Liver (tissue), 3 donors: ENCODE results near the gene CCER1.

Source experiments
- EGR1 ChIP-seq, 2 donors: IDR thresholded peaks; 2 replicates each; pipeline ENCODE4 v1.6.1; 2016 to 2018; ENCODE audit warnings: antibody characterized with exemption in 2 of 2, low read depth in 2 of 2
- FOXA1 ChIP-seq: IDR thresholded peaks from 2 replicates; pipeline ENCODE4 v1.6.1; 2016; ENCODE audit warnings: antibody characterized with exemption
- GABPA ChIP-seq, 2 donors: IDR thresholded peaks in 1 of 2; conservative IDR thresholded peaks in 1 of 2; 2 replicates each; pipeline ENCODE4 v1.6.1; 2016; ENCODE audit warnings: antibody characterized with exemption in 2 of 2, mild to moderate bottlenecking in 1 of 2, moderate library complexity in 1 of 2
- HNF4A ChIP-seq, 2 donors: conservative IDR thresholded peaks; 2 replicates each; pipeline ENCODE4 v1.6.1; 2016; ENCODE audit warnings: antibody characterized with exemption in 2 of 2, mild to moderate bottlenecking in 2 of 2
- RAD21 ChIP-seq, 2 donors: IDR thresholded peaks; 2 replicates each; pipeline ENCODE4 v1.6.1; 2016; ENCODE audit warnings: antibody characterized with exemption in 2 of 2, mild to moderate bottlenecking in 2 of 2
- RXRA ChIP-seq, 2 donors: IDR thresholded peaks; 2 replicates each; pipeline ENCODE4 v1.6.1; 2017 to 2018; ENCODE audit warnings: antibody characterized with exemption in 2 of 2, mild to moderate bottlenecking in 1 of 2
- SP1 ChIP-seq: IDR thresholded peaks from 2 replicates; pipeline ENCODE4 v1.6.1; 2018; ENCODE audit warnings: antibody characterized with exemption, mild to moderate bottlenecking
- TAF1 ChIP-seq: conservative IDR thresholded peaks from 2 replicates; pipeline ENCODE4 v1.6.1; 2016; ENCODE audit warnings: antibody characterized with exemption, mild to moderate bottlenecking
- YY1 ChIP-seq: IDR thresholded peaks from 2 replicates; pipeline ENCODE4 v1.6.1; 2016; ENCODE audit warnings: antibody characterized with exemption, mild to moderate bottlenecking
- TF ChIP-seq, protein P1 (sequence below): fragments of 150-350 bp; IDR thresholded peaks from 2 replicates; pipeline ENCODE4 v1.5.1; 2017; ENCODE audit warnings: improper control_type of control experiment, low read depth, low read length; ENCODE audit not compliant: missing input control
- TF ChIP-seq, protein P2 (sequence below): IDR thresholded peaks from 2 replicates; pipeline ENCODE4 v1.6.1; 2016; ENCODE audit warnings: antibody characterized with exemption
- TF ChIP-seq, protein P3 (sequence below): IDR thresholded peaks from 2 replicates; pipeline ENCODE4 v1.6.1; 2016; ENCODE audit warnings: antibody characterized with exemption
- TF ChIP-seq, protein P4 (sequence below): IDR thresholded peaks from 2 replicates; pipeline ENCODE4 v1.6.1; 2016; ENCODE audit warnings: antibody characterized with exemption
- donor health status: healthy.
- donor health status: healthy.

DNA sequence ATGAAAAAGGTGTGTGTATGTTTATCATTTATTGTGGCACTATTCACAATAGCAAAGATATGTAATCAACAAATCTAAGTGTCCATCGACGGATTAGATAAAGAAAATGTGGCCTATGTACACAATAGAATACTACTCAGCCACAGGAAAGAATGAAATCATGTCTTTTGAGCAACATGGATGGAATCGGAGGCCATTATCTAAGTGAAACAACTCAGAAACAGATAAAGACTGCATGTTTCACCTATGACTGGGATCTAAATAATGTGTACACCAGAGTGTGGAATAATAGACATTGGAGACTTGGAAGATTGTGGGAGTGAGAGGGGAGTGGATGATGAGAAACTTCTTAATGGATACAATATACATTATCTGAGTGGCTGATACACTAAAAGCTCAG lies 44.0 kb downstream of the CCER1 start:
- TF ChIP-seq, protein P1, sequence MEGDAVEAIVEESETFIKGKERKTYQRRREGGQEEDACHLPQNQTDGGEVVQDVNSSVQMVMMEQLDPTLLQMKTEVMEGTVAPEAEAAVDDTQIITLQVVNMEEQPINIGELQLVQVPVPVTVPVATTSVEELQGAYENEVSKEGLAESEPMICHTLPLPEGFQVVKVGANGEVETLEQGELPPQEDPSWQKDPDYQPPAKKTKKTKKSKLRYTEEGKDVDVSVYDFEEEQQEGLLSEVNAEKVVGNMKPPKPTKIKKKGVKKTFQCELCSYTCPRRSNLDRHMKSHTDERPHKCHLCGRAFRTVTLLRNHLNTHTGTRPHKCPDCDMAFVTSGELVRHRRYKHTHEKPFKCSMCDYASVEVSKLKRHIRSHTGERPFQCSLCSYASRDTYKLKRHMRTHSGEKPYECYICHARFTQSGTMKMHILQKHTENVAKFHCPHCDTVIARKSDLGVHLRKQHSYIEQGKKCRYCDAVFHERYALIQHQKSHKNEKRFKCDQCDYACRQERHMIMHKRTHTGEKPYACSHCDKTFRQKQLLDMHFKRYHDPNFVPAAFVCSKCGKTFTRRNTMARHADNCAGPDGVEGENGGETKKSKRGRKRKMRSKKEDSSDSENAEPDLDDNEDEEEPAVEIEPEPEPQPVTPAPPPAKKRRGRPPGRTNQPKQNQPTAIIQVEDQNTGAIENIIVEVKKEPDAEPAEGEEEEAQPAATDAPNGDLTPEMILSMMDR: no peak
- TF ChIP-seq EGR1 (IDR thresholded peaks at IDR 0.05; ENCODE audit: low read depth in 2 of 2) (no peak), RAD21 (IDR thresholded peaks at IDR 0.05) (no peak), YY1 (no peak), FOXA1 (no peak), SP1 (no peak), TAF1 (no peak), GABPA (IDR thresholded peaks at IDR 0.05 in 1 of 2, conservative IDR thresholded peaks at IDR 0.05 in 1 of 2) (no peak), RXRA (IDR thresholded peaks at IDR 0.05) (no peak), HNF4A (conservative IDR thresholded peaks at IDR 0.05) (no peak)
- TF ChIP-seq, protein P2, sequence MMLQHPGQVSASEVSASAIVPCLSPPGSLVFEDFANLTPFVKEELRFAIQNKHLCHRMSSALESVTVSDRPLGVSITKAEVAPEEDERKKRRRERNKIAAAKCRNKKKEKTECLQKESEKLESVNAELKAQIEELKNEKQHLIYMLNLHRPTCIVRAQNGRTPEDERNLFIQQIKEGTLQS: no peak
- TF ChIP-seq, protein P3, sequence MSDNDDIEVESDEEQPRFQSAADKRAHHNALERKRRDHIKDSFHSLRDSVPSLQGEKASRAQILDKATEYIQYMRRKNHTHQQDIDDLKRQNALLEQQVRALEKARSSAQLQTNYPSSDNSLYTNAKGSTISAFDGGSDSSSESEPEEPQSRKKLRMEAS: no peak
- TF ChIP-seq, protein P4, sequence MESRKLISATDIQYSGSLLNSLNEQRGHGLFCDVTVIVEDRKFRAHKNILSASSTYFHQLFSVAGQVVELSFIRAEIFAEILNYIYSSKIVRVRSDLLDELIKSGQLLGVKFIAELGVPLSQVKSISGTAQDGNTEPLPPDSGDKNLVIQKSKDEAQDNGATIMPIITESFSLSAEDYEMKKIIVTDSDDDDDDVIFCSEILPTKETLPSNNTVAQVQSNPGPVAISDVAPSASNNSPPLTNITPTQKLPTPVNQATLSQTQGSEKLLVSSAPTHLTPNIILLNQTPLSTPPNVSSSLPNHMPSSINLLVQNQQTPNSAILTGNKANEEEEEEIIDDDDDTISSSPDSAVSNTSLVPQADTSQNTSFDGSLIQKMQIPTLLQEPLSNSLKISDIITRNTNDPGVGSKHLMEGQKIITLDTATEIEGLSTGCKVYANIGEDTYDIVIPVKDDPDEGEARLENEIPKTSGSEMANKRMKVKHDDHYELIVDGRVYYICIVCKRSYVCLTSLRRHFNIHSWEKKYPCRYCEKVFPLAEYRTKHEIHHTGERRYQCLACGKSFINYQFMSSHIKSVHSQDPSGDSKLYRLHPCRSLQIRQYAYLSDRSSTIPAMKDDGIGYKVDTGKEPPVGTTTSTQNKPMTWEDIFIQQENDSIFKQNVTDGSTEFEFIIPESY: no peak
